IMR-90 (cell line): ENCODE measurements around the gene TMEM181.

Experiments used
- BHLHE40 ChIP-seq: fragments of 150-350 bp; IDR thresholded peaks from 2 replicates; pipeline ENCODE4 v1.6.1; 2016; ENCODE audit warnings: mild to moderate bottlenecking, low read depth, low read length
- CEBPB ChIP-seq: IDR thresholded peaks from 2 replicates; pipeline ENCODE4 v1.6.1; 2012; ENCODE audit warnings: low read depth, low read length, improper control_type of control experiment
- CHD1 ChIP-seq: IDR thresholded peaks from 2 replicates; pipeline ENCODE4 v1.6.1; 2012; ENCODE audit warnings: low read depth, low read length, improper control_type of control experiment
- ELK1 ChIP-seq: fragments of 150-350 bp; IDR thresholded peaks from 2 replicates; pipeline ENCODE4 v1.6.1; 2016; ENCODE audit warnings: low read depth, mild to moderate bottlenecking, low read length, moderate library complexity, borderline replicate concordance
- FOS ChIP-seq: fragments of 150-350 bp; IDR thresholded peaks from 2 replicates; pipeline ENCODE4 v1.6.1; 2016; ENCODE audit warnings: low read depth, low read length
- MAFK ChIP-seq: IDR thresholded peaks from 2 replicates; pipeline ENCODE4 v1.6.1; 2012; ENCODE audit warnings: low read depth, low read length, improper control_type of control experiment
- MAZ ChIP-seq: IDR thresholded peaks from 2 replicates; pipeline ENCODE4 v1.6.1; 2012; ENCODE audit warnings: low read depth, mild to moderate bottlenecking, low read length, improper control_type of control experiment, moderate library complexity, borderline replicate concordance
- MXI1 ChIP-seq: IDR thresholded peaks from 2 replicates; pipeline ENCODE4 v1.6.1; 2012; ENCODE audit warnings: low read depth, mild to moderate bottlenecking, low read length, moderate library complexity, borderline replicate concordance
- NFE2L2 ChIP-seq: fragments of 150-350 bp; IDR thresholded peaks from 2 replicates; pipeline ENCODE4 v1.6.1; 2016; ENCODE audit warnings: low read depth, mild to moderate bottlenecking, low read length
- POLR2A ChIP-seq: IDR thresholded peaks from 2 replicates; pipeline ENCODE4 v1.6.1; 2012; ENCODE audit warnings: mild to moderate bottlenecking, low read depth, low read length
- RAD21 ChIP-seq: IDR thresholded peaks from 2 replicates; pipeline ENCODE4 v1.6.1; 2012; ENCODE audit warnings: low read length, improper control_type of control experiment
- SMC3 ChIP-seq: fragments of 150-350 bp; IDR thresholded peaks from 2 replicates; pipeline ENCODE4 v1.6.1; 2016; ENCODE audit warnings: low read depth, mild to moderate bottlenecking, antibody characterized with exemption, low read length, moderate library complexity
- TF ChIP-seq, protein P1 (sequence below): fragments of 150-350 bp; IDR thresholded peaks from 2 replicates; pipeline ENCODE4 v1.6.1; 2017; ENCODE audit warnings: mild to moderate bottlenecking, antibody characterized with exemption, low read length, low read depth
- TF ChIP-seq, protein P2 (sequence below): conservative IDR thresholded peaks from 2 replicates; pipeline ENCODE4 v1.5.1; 2012; ENCODE audit warnings: mild to moderate bottlenecking, low read depth, low read length, improper control_type of control experiment

DNA sequence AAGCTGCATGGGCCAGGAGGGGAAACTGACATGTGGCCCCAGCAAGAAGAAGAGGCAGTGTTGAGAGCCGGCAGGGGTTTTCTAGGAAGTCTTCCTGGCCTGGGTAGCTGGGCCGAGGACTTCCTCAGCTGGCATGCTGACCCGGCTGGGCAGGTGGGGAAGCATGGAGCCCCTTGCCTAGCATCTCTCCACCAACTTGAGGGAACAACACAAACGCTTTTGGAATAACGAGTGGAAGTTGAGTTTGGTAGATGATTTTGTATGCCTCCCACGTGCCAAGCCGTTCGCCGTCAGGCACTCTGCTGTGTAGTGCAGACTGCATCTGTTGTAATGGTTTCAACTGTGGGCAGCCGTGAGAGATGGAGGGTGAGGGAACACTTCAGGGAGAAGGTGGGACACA lies 7.3 kb downstream of the TMEM181 start:
- TF ChIP-seq, protein P1, sequence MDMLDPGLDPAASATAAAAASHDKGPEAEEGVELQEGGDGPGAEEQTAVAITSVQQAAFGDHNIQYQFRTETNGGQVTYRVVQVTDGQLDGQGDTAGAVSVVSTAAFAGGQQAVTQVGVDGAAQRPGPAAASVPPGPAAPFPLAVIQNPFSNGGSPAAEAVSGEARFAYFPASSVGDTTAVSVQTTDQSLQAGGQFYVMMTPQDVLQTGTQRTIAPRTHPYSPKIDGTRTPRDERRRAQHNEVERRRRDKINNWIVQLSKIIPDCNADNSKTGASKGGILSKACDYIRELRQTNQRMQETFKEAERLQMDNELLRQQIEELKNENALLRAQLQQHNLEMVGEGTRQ: no peak
- TF ChIP-seq, protein P2, sequence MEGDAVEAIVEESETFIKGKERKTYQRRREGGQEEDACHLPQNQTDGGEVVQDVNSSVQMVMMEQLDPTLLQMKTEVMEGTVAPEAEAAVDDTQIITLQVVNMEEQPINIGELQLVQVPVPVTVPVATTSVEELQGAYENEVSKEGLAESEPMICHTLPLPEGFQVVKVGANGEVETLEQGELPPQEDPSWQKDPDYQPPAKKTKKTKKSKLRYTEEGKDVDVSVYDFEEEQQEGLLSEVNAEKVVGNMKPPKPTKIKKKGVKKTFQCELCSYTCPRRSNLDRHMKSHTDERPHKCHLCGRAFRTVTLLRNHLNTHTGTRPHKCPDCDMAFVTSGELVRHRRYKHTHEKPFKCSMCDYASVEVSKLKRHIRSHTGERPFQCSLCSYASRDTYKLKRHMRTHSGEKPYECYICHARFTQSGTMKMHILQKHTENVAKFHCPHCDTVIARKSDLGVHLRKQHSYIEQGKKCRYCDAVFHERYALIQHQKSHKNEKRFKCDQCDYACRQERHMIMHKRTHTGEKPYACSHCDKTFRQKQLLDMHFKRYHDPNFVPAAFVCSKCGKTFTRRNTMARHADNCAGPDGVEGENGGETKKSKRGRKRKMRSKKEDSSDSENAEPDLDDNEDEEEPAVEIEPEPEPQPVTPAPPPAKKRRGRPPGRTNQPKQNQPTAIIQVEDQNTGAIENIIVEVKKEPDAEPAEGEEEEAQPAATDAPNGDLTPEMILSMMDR: no peak
- no peak for TF ChIP-seq MAZ
- TF ChIP-seq POLR2A: no peak
- no peak for TF ChIP-seq BHLHE40
- no peak for TF ChIP-seq FOS
- TF ChIP-seq SMC3: no peak
- TF ChIP-seq MAFK: no peak
- TF ChIP-seq NFE2L2: no peak
- TF ChIP-seq CEBPB: no peak
- TF ChIP-seq CHD1: no peak
- no peak for TF ChIP-seq RAD21
- TF ChIP-seq MXI1: no peak
- TF ChIP-seq ELK1: no peak
